NT2/D1 (cell line): ENCODE measurements around the gene TEX48.

Experiments used
- SUZ12 ChIP-seq: IDR thresholded peaks from 2 replicates; pipeline ENCODE4 v1.6.1; 2011; ENCODE audit not compliant: insufficient read length, insufficient read depth; ENCODE audit errors: extremely low read depth
- YY1 ChIP-seq: IDR thresholded peaks from 2 replicates; pipeline ENCODE4 v1.6.1; 2011; ENCODE audit not compliant: insufficient read length, insufficient read depth

- TF ChIP-seq YY1 (no peak), SUZ12 (no peak)
These were observed 15.6 kb downstream of the TEX48 start for GRCh38 chr9:114666401-114666800.
